ENCODE data around the gene LPA.

- TF ChIP-seq CTCF (conservative IDR thresholded peaks at IDR 0.05) (no peak), EZH2 (IDR thresholded peaks at IDR 0.05; ENCODE audit: low read depth) (no peak)
Measured at GRCh38 chr6:160697826-160698225, 33.8 kb upstream of the LPA start.

All from PC-9 (cell line).